Loucy (cell line): Measurements from ENCODE around the gene TDRD3.

Experiments used
- EZH2phosphoT487 ChIP-seq: fragments of 200-600 bp; IDR thresholded peaks from 2 replicates; pipeline ENCODE4 v1.6.1; 2018; ENCODE audit warnings: antibody characterized with exemption, mild to moderate bottlenecking, moderate library complexity, borderline replicate concordance
- TF ChIP-seq, protein P1 (sequence below): fragments of 200-600 bp; sonication (generic); conservative IDR thresholded peaks from 2 replicates; pipeline ENCODE4 v1.5.1; 2014; ENCODE audit warnings: mild to moderate bottlenecking, antibody characterized with exemption, low read length

DNA sequence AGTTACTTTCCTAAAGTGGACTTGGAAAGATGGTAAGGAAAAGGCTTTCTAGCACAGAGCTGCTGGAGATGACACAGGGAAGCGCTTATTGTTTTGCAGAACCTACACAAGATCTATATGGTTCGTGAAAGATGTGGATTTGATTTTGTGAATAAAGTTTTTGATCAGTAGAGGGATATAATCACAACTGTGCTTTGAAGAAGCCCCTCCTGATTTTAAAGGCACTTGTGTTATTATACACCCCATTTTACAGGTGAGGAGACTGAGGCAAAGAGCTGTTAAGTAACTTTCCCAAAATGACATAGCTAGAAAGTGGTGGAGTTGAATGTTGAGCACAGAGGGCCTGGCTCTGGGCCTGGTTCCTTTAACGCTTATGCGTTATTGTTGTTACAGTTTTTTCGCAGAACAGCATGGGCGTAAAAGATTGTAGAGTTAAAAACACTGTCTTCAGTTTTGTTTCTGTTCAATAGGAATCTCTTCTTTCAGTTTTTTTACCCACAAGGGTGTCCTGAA, 1.4 kb downstream of the TDRD3 start:
- TF ChIP-seq, protein P1, sequence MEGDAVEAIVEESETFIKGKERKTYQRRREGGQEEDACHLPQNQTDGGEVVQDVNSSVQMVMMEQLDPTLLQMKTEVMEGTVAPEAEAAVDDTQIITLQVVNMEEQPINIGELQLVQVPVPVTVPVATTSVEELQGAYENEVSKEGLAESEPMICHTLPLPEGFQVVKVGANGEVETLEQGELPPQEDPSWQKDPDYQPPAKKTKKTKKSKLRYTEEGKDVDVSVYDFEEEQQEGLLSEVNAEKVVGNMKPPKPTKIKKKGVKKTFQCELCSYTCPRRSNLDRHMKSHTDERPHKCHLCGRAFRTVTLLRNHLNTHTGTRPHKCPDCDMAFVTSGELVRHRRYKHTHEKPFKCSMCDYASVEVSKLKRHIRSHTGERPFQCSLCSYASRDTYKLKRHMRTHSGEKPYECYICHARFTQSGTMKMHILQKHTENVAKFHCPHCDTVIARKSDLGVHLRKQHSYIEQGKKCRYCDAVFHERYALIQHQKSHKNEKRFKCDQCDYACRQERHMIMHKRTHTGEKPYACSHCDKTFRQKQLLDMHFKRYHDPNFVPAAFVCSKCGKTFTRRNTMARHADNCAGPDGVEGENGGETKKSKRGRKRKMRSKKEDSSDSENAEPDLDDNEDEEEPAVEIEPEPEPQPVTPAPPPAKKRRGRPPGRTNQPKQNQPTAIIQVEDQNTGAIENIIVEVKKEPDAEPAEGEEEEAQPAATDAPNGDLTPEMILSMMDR: no peak
- no peak for TF ChIP-seq EZH2phosphoT487
